GM10847 (cell line): ENCODE measurements around the gene RHOD.

Source experiments
- POLR2A ChIP-seq: IDR thresholded peaks from 2 replicates; pipeline ENCODE4 v1.6.1; 2011; ENCODE audit not compliant: insufficient read length; ENCODE audit errors: extremely low read depth

The RHOD gene

DNA sequence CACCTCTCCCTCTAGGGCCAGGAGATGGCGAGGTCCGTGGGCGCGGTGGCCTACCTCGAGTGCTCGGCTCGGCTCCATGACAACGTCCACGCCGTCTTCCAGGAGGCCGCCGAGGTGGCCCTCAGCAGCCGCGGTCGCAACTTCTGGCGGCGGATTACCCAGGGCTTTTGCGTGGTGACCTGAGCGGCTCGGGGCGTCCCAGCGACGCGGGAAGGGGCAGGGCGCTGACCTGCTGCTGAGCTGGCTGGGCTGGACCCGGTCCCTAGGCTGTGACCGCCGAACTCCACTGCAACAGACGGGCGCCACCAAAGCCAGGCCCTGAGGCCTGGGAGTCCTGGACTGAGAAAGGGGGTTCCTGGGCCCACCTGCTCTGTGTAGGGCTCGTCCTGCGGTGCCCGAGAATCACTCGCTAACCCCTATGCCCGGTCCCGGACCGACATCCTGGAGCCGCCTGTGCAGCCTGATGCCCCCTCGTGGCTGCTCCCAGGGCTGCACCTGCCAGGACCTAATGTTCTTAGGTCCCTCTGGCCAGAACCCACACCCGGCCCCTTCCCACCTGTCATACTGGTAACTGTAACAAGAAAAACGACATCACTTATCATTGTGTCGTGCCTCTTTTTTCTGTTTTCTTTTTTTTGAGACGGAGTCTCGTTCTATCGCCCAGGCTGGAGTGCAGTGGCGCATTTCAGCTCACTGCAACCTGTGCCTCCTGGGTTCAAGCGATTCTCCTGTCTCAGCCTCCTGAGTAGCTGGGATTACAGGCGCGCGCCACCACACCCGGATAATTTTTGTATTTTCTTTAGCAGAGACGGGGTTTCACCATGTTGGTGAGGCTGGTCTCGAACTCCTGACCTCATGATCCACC is 15.0 kb downstream of the RHOD start:
- TF ChIP-seq POLR2A = no peak

DNA sequence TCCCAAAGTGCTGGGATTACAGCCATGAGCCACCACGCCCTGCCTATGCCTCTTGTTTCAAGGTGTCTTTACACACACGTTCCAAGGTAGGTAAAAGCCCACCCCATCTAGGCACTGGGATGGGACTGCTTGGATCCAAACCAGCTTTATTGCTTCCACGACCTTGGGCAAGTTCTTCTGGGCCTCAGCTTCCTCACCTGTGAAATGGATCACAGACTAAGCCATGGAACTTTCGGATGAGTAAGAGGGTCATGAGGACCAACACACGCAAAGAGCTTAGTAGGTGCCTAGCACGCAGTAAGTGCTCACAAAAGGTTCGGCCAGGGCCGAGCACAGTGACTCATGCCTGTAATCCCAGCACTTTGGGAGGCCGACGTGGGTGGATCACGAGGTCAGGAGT is 15.6 kb downstream of the RHOD start:
- no peak for TF ChIP-seq POLR2A

GRCh38 chr11:67073908-67074307 is 17.3 kb downstream of the RHOD start:
- no peak for TF ChIP-seq POLR2A

GRCh38 chr11:67076202-67076601 is 19.6 kb downstream of the RHOD start:
- TF ChIP-seq POLR2A = no peak

DNA sequence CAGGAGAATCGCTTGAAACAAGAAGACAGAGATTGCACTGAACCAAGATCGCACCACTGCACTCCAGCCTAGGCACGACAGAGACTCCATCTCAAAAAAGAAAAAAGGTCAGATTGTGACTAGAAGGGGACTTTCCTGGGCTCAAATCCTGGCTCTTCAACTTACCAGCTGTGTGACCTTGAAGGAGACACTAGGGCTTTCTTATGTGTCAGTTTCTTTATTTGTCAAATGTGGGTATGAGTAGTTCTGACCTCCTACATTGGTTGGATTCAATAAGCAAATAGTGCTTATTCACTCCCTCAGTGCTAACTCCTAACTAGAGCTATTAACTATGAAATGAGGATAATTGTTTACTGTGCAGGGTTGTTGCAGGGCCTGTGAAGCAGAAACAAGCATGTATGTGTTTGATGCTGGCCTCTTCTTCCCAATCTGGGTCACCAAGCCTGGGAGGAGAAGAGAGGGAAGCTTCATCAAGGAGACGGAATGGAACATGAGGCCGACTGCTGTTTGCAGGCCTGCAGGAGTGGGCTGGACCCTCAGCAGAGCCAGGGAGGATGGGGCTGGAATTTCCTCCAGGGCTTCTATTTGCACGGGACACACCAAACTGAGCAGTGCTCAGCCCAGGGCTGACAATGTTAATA is 22.5 kb downstream of the RHOD start:
- no peak for TF ChIP-seq POLR2A

GRCh38 chr11:67082071-67082791 is 25.6 kb downstream of the RHOD start:
- no peak for TF ChIP-seq POLR2A

GRCh38 chr11:67083786-67084366 is 27.2 kb downstream of the RHOD start:
- no peak for TF ChIP-seq POLR2A

GRCh38 chr11:67085617-67086016 is 29.0 kb downstream of the RHOD start:
- no peak for TF ChIP-seq POLR2A

GRCh38 chr11:67090717-67091116 is 34.1 kb downstream of the RHOD start:
- no peak for TF ChIP-seq POLR2A

DNA sequence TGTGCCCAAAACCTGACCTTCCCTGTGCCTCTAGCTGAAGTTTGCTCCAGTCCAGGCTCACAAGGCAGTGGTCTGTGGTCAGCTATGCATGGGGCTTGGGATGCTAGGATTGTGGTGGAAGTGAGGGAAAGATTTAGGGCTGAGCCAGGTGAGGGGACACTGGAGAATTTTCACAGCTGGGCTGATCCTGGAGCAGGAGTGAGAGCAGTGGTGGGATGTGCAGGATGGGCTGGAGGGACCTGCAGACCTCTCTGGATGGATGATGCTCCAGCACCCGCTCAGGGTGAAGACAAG is 38.5 kb downstream of the RHOD start:
- no peak for TF ChIP-seq POLR2A

DNA sequence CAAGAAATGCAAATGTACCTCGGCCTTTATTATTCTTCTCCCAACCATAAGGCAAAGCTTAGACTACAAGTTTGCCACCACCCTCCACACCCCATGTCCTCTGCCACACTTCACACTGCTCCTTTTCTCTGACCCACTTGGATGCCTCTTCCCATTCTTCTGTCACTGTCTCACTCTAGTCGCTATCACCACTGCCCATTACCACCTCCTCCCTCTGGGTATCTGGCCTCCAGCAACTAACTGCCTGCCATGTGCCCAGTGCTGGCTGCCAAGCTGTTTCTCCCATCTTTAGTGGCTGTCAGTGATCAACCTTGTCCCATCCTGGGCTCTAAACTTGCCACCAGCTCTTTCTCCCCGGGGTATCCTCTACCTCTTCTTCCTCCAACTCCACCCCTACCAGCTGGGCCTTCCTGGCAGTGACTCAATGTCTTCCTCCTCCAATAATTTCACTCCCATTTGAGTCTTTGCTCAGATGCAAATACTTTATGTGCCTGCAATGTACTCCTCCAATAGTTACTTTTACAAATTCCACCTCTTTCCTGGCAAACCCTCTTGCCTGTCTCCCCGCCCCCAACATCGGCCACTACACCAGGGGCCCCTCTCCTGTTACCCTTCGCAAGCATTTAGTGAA is 42.3 kb downstream of the RHOD start:
- TF ChIP-seq POLR2A = no peak

DNA sequence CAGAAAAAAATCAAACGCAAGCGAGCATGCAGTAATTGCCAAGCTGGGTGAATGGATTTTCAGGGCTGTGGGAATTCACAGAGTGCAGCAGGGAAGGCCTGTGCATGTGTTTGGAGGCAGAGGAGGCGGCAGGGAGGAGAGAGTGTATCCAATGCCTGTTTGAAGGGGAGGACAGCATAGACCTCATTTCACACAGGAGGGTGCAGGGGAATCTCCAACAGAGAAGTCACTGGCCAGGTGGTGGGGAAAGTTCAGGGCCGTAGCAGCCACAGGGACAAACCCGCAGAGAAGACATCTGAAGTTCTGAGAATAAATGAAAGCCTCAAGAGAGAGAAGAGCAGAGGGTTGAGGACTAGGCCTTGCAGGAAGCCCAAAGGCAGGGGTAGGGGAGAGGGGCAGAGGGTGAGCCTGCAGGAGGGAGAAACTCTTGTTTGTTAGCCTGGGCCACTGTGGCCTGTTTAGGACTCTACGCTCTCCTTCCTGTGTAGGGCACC is 43.2 kb downstream of the RHOD start:
- no peak for TF ChIP-seq POLR2A

DNA sequence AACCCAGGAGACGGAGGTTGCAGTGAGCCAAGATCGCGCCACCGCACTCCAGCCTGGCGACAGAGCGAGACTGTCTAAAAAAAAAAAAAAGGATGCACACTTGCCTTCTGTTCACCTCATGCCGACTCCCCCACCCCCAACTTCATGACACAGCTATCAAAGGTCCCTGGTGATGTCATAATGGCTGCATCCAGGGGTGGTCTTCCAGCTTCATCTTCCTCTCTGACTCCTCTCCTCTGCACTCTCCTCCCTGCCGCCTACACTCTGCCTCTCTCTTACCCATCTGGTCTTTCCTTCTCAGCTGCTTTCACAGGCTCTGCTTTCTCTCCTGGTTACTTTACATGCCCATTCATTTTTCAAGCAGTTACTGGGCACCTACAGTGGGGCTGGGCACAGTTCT is 46.0 kb downstream of the RHOD start:
- no peak for TF ChIP-seq POLR2A

DNA sequence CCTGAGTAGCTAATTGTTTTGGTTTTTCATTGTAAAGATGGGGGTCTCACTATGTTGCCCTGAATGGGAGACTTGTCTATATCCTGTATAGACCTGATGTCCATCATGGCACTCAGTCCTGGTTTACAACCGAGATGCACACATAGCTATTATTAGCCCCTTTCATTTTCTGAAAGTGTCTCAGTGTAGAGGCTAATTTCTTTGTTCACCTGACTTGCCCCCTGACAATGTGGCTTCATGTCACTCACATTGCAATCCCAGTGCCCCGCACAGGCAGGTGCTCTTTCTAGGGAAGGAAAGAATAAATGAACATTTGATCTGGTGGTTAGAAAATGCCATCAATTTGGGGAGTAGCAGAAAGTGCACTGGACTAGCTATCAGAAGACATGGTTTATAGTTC is 49.3 kb downstream of the RHOD start:
- no peak for TF ChIP-seq POLR2A

DNA sequence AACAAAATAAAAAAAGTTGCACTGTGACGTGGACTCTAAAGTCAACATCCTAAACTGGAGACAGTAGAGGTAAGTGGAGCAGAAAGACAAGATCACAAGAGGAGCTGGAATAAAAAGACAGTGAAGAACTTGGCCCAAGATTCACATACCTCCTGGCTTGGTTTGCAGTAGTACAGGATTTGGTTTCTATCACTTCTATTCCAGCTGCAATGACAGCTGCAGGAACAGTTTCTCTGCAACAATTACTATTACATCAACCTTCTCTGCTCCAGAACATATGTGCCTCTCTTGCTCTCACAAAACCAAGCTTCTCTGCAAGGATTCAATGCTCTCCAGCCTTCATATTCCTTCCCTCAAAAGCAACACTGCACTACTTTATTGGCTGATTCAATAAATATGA is 54.6 kb downstream of the RHOD start:
- TF ChIP-seq POLR2A = no peak
